ENCODE measurements around the gene SLCO2B1.

SLCO2B1 gene

GRCh38 chr11:75197512-75198277, 46.8 kb downstream of the SLCO2B1 start:
- ChIA-PET CTCF (no interaction called here), POLR2A (no interaction called here)
- TF ChIP-seq GLI4 (tag by site-specific recombination; IDR thresholded peaks at IDR 0.05): peak; percentile 88; the same call in 1 of the 2 replicates
- no peak for TF ChIP-seq ZNF433 (tag by site-specific recombination; IDR thresholded peaks at IDR 0.05; ENCODE audit: low read depth)
- TF ChIP-seq ZNF202 (tag by site-specific recombination; IDR thresholded peaks at IDR 0.05; ENCODE audit: borderline replicate concordance): no peak
- no peak overlapping the region for H3K27ac ChIP-seq (ENCODE audit: extremely low read depth, low read depth, low read length)
- H3K36me3 ChIP-seq (ENCODE audit: control insufficient read depth in 2 of 2, insufficient read depth in 1 of 2, low read length in 2 of 2): no peaks in the 10 kb centered on the region
- no peak overlapping the region for H3K4me3 ChIP-seq (ENCODE audit: low read depth, low read length)
- H3K4me1 ChIP-seq (ENCODE audit: control insufficient read depth, insufficient read depth, low read length): no peaks in the 10 kb centered on the region
- no peaks in the 10 kb centered on the region for H3K9me3 ChIP-seq (ENCODE audit: control insufficient read depth, insufficient read depth, low read depth, low read length)

GRCh38 chr11:75198278-75198973, 47.5 kb downstream of the SLCO2B1 start:
- TF ChIP-seq ZNF548 (tag by site-specific recombination; IDR thresholded peaks at IDR 0.05) (no peak), EGR2 (tag by site-specific recombination; IDR thresholded peaks at IDR 0.05; ENCODE audit: low read depth) (no peak), PRDM10 (tag by site-specific recombination; IDR thresholded peaks at IDR 0.05) (no peak), ZNF175 (tag by site-specific recombination; IDR thresholded peaks at IDR 0.05) (no peak)
- Histone ChIP-seq H3K4me1 (ENCODE audit: control insufficient read depth, insufficient read depth, low read length) (no peaks in the 10 kb centered on the region), H3K36me3 (ENCODE audit: control insufficient read depth in 2 of 2, insufficient read depth in 1 of 2, low read length in 2 of 2) (no peaks in the 10 kb centered on the region), H3K9me3 (ENCODE audit: control insufficient read depth, insufficient read depth, low read depth, low read length) (no peaks in the 10 kb centered on the region), H3K4me3 (ENCODE audit: low read depth, low read length) (no peak overlapping the region), H3K27ac (ENCODE audit: extremely low read depth, low read depth, low read length) (no peak overlapping the region)
- POLR2A ChIA-PET: no interaction called here
- CTCF ChIA-PET: no interaction called here

GRCh38 chr11:75199412-75199955, 48.6 kb downstream of the SLCO2B1 start:
- no peaks in the 10 kb centered on the region for H3K4me1 ChIP-seq (ENCODE audit: control insufficient read depth, insufficient read depth, low read length)
- no peaks in the 10 kb centered on the region for H3K36me3 ChIP-seq (ENCODE audit: control insufficient read depth in 2 of 2, insufficient read depth in 1 of 2, low read length in 2 of 2)
- H3K4me3 ChIP-seq (ENCODE audit: low read depth, low read length): no peak overlapping the region
- H3K27ac ChIP-seq (ENCODE audit: extremely low read depth, low read depth, low read length): no peak overlapping the region
- H3K9me3 ChIP-seq (ENCODE audit: control insufficient read depth, insufficient read depth, low read depth, low read length): no peaks in the 10 kb centered on the region
- POLR2A ChIA-PET: no interaction called here
- CTCF ChIA-PET: interaction anchor here (0.9 kb wide), 1 partner anchor 59 kb away, joined by 4 read pairs; no protein-coding TSS in a partner anchor
- peak; percentile 39; the same call in 1 of the 2 replicates for TF ChIP-seq GLIS1 (tag by site-specific recombination; IDR thresholded peaks at IDR 0.05)
- no peak for TF ChIP-seq PBX3 (CRISPR knock-in tag; IDR thresholded peaks at IDR 0.05)
- TF ChIP-seq ZBTB44 (tag by site-specific recombination; IDR thresholded peaks at IDR 0.05): no peak
- no peak for TF ChIP-seq ZNF16 (tag by site-specific recombination; IDR thresholded peaks at IDR 0.05; ENCODE audit: low read depth)

All from HEK293 (cell line).